ENCODE data around the gene DDX1. TPM values are rescaled to one million over a fixed set of nuclear protein-coding genes. Genes with fewer than 3 reads are reported as not detected.

DDX1 gene
- total RNA-seq, 1 experiment from 2014 or later, result 154 TPM

GRCh38 chr2:15607709-15608391 lies 16.2 kb downstream of the DDX1 start:
- TF ChIP-seq EZH2 (IDR thresholded peaks at IDR 0.05; ENCODE audit: borderline replicate concordance, low read depth, low read length, poor library complexity, severe bottlenecking) (no peak), CTCF (conservative IDR thresholded peaks at IDR 0.05; ENCODE audit: low read depth, low read length) (no peak)
- intact Hi-C loops (cut with micrococcal nuclease; ENCODE audit: unreplicated experiment), result no loop called here
- DNase-seq (ENCODE audit: low spot score), result no peak
- H3K4me1 ChIP-seq (ENCODE audit: insufficient read depth, low read length, poor library complexity, severe bottlenecking), result no peaks in the 10 kb centered on the region
- H3K27ac ChIP-seq (ENCODE audit: low read depth, low read length, poor library complexity, severe bottlenecking), result no peak overlapping the region
- no peaks in the 10 kb centered on the region for H3K27me3 ChIP-seq (replicated peaks; ENCODE audit: insufficient read depth, low read depth, low read length, poor library complexity)
- H3K36me3 ChIP-seq (ENCODE audit: insufficient read depth, low read length, poor library complexity, severe bottlenecking), result peaks cover 71% of the 10 kb centered on the region
- ChIA-PET CTCF (no interaction called here), POLR2A (ENCODE audit: low non-redundant PET) (no interaction called here)
- no peak overlapping the region for H3K4me3 ChIP-seq (ENCODE audit: low read depth, low read length, poor library complexity, severe bottlenecking)
- no TSS peak for BruUV-seq (replicated peaks)
- no peaks in the 10 kb centered on the region for H3K9me3 ChIP-seq (ENCODE audit: low read depth, low read length, poor library complexity, severe bottlenecking)

- BruUV-seq (replicated peaks), result no TSS peak
- no peaks in the 10 kb centered on the region for H3K27me3 ChIP-seq (replicated peaks; ENCODE audit: insufficient read depth, low read depth, low read length, poor library complexity)
- peaks cover 68% of the 10 kb centered on the region for H3K36me3 ChIP-seq (ENCODE audit: insufficient read depth, low read length, poor library complexity, severe bottlenecking)
- CTCF ChIA-PET, result no interaction called here
- POLR2A ChIA-PET (ENCODE audit: low non-redundant PET), result interaction anchor here (0.7 kb wide), 1 partner anchor 79 kb away, joined by 18 read pairs; no protein-coding TSS in a partner anchor
- no peaks in the 10 kb centered on the region for H3K4me1 ChIP-seq (ENCODE audit: insufficient read depth, low read length, poor library complexity, severe bottlenecking)
- no peak overlapping the region for H3K4me3 ChIP-seq (ENCODE audit: low read depth, low read length, poor library complexity, severe bottlenecking)
- no peaks in the 10 kb centered on the region for H3K9me3 ChIP-seq (ENCODE audit: low read depth, low read length, poor library complexity, severe bottlenecking)
- intact Hi-C loops (cut with micrococcal nuclease; ENCODE audit: unreplicated experiment), result no loop called here
- TF ChIP-seq EZH2 (IDR thresholded peaks at IDR 0.05; ENCODE audit: borderline replicate concordance, low read depth, low read length, poor library complexity, severe bottlenecking) (no peak), CTCF (conservative IDR thresholded peaks at IDR 0.05; ENCODE audit: low read depth, low read length) (no peak)
- no peak for DNase-seq (ENCODE audit: low spot score)
- no peak overlapping the region for H3K27ac ChIP-seq (ENCODE audit: low read depth, low read length, poor library complexity, severe bottlenecking)
Measured at GRCh38 chr2:15608392-15608761, 16.7 kb downstream of the DDX1 start.

- POLR2A ChIA-PET (ENCODE audit: low non-redundant PET), result no interaction called here
- CTCF ChIA-PET, result no interaction called here
- H3K9me3 ChIP-seq (ENCODE audit: low read depth, low read length, poor library complexity, severe bottlenecking), result no peaks in the 10 kb centered on the region
- no peaks in the 10 kb centered on the region for H3K4me1 ChIP-seq (ENCODE audit: insufficient read depth, low read length, poor library complexity, severe bottlenecking)
- H3K4me3 ChIP-seq (ENCODE audit: low read depth, low read length, poor library complexity, severe bottlenecking), result no peak overlapping the region
- H3K27me3 ChIP-seq (replicated peaks; ENCODE audit: insufficient read depth, low read depth, low read length, poor library complexity), result no peaks in the 10 kb centered on the region
- TF ChIP-seq EZH2 (IDR thresholded peaks at IDR 0.05; ENCODE audit: borderline replicate concordance, low read depth, low read length, poor library complexity, severe bottlenecking) (no peak), CTCF (conservative IDR thresholded peaks at IDR 0.05; ENCODE audit: low read depth, low read length) (no peak)
- no peak overlapping the region for H3K27ac ChIP-seq (ENCODE audit: low read depth, low read length, poor library complexity, severe bottlenecking)
- H3K36me3 ChIP-seq (ENCODE audit: insufficient read depth, low read length, poor library complexity, severe bottlenecking), result peaks cover 64% of the 10 kb centered on the region
- DNase-seq (ENCODE audit: low spot score), result no peak
- BruUV-seq (replicated peaks), result no TSS peak
- intact Hi-C loops (cut with micrococcal nuclease; ENCODE audit: unreplicated experiment), result no loop called here
Measured at GRCh38 chr2:15609341-15610042, 17.8 kb downstream of the DDX1 start.
